ENCODE measurements around the gene IL13.
"Not testable (repeated sequence)": the region's sequence is repeated elsewhere in the genome, so short reads cannot be mapped to it uniquely, and the experiment has no call there.

The IL13 gene

GRCh38 chr5:132657676-132658380 lies at the start of gene IL13:
Gene IL13 (plus strand): TSS chr5:132658173. CDS start chr5:132658187, 14 bp downstream.
- DNase-seq = peak in 1 of 10 donors; percentile 56
- intact Hi-C loops (cut with DNase I) = loop anchor here (10.0 kb wide), 1 partner anchor 207 kb away; the partner anchor contains the start of genes GDF9 and UQCRQ

GRCh38 chr5:132611965-132612364 lies 46.0 kb upstream of the IL13 start:
- intact Hi-C loops (cut with DNase I) = no loop called here
- DNase-seq = no peak

DNA sequence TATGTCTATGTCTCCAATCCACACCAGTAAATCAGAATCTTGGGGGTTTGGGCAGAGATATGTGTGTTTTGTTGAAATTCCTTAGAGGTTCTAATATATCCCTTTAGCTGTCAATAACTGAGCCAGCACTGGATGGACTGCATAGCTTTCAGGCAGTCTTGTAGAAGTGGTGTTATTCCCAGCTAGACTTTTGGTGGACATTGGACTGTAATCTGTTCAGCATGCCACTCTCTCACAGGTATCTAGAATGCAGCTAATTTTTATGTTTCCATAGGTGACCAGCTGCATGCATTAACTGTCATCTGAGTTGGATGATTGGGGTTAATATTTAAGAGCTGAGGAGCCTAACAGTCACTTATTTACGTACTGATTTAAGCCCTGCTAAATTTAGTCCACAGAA lies 45.1 kb upstream of the IL13 start:
- intact Hi-C loops (cut with DNase I) = no loop called here

GRCh38 chr5:132621699-132622098 lies 36.3 kb upstream of the IL13 start:
- DNase-seq = no peak
- intact Hi-C loops (cut with DNase I) = no loop called here

More for the DNA sequence above, 45.1 kb upstream of the IL13 start:
- no peak for DNase-seq

DNA sequence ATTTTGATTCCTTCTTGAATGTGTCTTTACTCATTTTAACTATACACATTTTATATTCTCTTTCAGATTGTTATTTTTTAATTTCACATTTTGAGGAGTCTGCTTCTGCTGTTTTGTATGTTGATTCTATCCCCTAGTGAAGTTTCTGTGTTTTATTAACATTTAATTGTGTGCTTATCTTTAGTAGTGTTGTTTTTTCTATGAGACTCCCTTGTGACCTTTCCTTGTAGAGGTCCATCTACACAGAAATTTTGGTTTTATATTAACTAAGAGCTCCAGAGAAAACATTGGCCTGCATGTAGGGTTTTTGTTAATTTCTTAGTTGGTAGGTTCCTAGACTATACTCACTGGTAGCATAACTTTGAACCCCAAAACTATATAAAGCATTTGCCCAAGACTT lies 35.4 kb upstream of the IL13 start:
- intact Hi-C loops (cut with DNase I) = no loop called here
- no peak for DNase-seq

DNA sequence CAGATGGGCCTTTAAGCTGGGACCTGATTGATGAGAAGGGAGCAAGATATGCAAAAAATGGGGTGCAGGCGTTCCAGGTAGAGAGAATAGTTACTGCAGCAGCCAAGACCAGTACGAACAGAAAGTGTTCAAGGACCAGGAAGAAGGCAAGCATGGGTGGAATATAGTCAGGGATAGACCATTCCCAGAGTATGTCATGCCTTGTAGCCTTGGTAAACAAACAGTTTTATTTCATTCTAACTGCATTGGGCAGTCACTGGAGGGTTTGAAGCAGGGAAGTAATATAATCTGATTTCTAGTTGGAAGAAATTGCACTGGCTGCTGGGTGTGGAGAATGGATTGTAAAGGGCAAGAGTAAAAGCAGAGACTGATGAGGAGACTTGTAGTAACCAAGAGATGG lies 30.5 kb upstream of the IL13 start:
- no peak for DNase-seq
- intact Hi-C loops (cut with DNase I) = no loop called here

- DNase-seq = no peak
- intact Hi-C loops (cut with DNase I) = no loop called here
These were observed 29.2 kb upstream of the IL13 start for GRCh38 chr5:132628814-132629213.

DNA sequence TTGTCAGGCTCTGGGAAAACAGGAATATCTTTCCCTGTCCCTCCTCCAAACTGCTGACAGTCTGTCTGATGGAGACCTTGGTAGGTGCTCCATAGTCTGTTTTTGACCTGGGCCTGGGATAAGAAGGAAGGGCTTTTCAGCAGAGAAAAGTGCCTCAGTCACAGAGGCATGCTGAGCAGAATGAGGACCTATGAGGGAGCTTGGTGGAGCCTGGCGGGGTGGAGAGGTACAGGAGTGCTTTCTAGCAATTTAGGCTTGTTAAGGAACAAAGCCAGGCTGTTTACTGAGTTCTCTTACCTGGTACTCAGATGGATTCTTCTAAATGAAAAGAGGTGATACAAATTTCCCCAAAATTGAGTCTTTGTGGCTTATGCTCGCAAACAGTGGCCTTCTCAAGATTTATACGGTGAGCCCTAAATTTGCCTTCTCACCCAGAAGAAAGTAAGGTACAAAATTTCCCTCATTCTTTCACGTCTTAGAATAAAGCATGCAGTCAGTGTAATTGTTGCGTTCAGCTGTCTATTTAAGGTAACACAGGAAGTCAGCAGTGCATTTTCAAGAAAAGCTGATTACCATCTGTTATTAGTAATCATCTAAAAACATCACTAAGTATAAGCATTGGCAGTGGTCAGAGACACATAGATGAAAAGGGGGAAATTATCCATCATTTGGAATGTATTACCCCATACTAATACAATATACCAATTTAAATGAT lies 28.6 kb upstream of the IL13 start:
- intact Hi-C loops (cut with DNase I) = no loop called here
- DNase-seq = no peak

- DNase-seq; intact Hi-C loops (cut with DNase I): not testable (repeated sequence)
These were observed 24.4 kb upstream of the IL13 start for GRCh38 chr5:132633587-132633986.

DNA sequence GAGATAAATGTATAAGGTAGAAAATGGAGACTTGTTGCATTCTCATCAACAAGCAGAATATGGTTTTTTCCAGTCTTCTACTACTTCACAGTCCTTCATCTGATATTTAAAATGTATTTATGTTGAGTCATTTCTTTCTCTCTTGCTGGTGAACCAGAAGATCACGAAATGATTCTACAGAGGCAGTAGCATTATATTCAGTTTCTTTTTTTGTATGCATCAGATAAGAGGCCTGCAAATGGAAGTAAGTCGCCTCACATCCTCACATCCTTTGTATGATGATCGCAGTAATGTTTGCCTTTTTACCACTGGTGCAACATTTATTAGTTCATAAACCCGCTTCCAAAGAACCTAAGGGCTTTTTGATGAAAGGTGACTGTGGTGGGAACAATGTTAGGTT lies 22.1 kb upstream of the IL13 start:
- intact Hi-C loops (cut with DNase I) = no loop called here
- DNase-seq = no peak

- DNase-seq = no peak
- intact Hi-C loops (cut with DNase I) = no loop called here
These were observed 20.7 kb upstream of the IL13 start for GRCh38 chr5:132637241-132637640.

GRCh38 chr5:132639706-132640130 lies 18.3 kb upstream of the IL13 start:
- DNase-seq = no peak
- intact Hi-C loops (cut with DNase I) = no loop called here

DNA sequence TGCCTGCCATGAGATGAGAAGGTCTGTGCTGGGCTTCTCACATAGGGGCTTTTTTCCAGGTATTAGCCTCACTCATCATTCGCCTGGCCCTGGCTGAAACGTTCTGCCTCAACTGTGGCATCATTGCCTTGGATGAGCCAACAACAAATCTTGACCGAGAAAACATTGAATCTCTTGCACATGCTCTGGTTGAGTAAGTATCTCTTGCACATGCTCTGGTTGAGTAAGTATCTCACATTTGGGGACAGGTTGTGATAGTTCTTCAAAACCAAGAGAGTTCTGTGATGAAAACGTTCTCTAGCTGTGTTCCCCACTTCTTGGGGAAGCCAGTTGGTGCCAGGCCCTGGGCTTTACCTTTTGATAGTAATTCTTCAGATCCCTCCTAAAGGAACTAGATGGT lies 17.4 kb upstream of the IL13 start:
- intact Hi-C loops (cut with DNase I) = no loop called here
- DNase-seq = no peak

DNA sequence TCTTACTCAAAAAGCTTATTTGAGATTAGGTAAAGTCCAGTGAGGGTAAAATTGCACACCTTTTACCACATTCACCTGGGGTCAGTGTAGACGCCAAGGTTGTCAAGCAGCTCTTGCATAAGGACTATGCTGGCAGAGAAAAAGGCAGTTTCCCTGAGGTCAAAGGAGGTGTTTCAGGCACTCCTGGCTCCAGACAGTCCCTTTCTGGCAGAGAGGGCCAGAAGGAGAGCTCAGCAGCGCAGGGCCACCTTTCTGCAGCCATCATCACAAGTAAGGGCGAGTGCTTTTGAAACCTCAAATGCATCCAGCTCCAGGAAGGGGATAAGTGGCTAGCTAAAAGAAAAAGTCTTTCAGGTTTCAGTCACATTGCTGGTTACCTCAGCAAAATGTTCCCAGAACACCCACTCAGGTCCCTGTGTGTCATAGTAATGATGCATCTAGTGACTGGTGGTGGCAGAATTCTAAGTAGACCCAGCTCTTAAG lies 16.7 kb upstream of the IL13 start:
- intact Hi-C loops (cut with DNase I) = no loop called here
- no peak for DNase-seq

- intact Hi-C loops (cut with DNase I) = no loop called here
- no peak for DNase-seq
These were observed 16.1 kb upstream of the IL13 start for GRCh38 chr5:132641841-132642240.

DNA sequence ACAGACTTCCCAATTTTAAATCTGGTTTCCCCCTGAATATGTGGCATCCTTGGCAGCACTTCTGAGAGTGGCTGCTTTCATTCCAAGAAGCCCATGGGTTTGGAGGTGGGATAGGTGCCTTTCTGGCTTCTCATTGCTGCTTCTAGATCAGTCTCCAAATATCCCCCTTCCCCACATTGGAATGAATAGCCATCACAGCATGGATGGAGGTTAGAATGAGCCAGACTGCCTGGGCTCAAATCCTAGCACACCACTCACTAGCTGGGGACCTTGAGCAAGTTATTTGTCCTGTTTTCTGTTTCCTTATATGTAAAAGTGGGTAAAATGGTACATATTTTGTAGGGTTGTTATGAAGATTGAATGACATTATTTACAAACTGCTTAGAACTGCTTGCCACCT lies 13.8 kb upstream of the IL13 start:
- intact Hi-C loops (cut with DNase I) = no loop called here
- DNase-seq = no peak

DNA sequence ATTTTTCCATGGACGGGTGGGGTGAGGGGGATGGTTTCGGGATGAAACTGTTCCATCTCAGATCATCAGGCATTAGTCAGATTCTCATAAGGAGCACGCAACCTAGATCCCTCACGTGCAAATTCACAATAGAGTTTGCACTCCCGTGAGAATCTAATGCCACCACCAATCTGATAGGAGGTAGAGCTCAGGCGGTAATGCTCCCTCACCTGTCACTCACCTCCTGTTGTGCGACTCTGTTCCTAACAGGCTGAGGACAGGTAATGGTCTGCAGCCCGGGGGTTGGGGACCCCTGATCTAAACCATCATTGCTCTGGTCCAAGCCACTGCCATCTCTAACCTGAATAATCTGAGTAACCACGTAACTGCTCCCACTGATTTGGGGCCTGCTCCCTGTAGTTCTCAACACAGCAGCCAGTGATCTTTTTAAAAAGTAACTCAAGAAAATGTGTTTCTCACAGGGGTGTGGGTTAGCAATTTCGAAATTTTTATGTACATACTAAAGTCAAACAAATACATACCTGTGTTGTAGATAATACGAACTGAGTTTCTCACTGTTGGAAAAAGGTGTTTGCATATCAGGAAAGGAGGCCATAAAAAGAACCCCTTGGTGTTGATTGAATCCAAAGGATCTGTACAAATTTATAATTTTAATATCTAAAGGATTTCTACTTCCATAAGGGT lies 11.2 kb upstream of the IL13 start:
- intact Hi-C loops (cut with DNase I) = no loop called here

DNA sequence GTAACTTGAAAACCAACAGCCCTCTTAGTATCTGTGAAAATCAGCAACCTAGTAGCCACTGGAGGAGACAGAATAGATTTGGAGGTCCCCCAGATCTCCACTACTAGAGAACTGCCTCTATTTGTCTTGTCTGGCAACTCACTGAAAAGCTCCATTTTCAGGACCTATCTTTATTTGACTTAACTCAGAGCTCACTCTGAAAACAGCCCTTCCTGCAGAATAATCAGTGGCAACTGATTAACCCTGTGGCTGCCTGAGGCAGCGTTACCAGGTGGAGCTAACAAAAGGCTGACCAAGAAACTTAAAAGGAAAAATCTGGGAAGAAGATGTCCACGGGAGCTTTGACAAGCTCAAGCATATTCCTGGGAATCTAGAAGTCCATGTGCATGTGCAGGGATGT lies 10.5 kb upstream of the IL13 start:
- no peak for DNase-seq

More for the DNA sequence above, 11.2 kb upstream of the IL13 start:
- peak in 1 of 10 donors; percentile 12 for DNase-seq

GRCh38 chr5:132648355-132648754 lies 9.6 kb upstream of the IL13 start:
- intact Hi-C loops (cut with DNase I) = no loop called here
- no peak for DNase-seq

More for the DNA sequence above, 10.5 kb upstream of the IL13 start:
- intact Hi-C loops (cut with DNase I) = no loop called here

GRCh38 chr5:132651838-132652469 lies 6.0 kb upstream of the IL13 start:
- intact Hi-C loops (cut with DNase I) = loop anchor here (10.0 kb wide), 1 partner anchor 213 kb away; the partner anchor contains the start of genes GDF9 and UQCRQ
- no peak for DNase-seq

- peak in 1 of 10 donors; percentile 52 for DNase-seq
- intact Hi-C loops (cut with DNase I) = loop anchor here (10.0 kb wide), 1 partner anchor 211 kb away; the partner anchor contains the start of genes GDF9 and UQCRQ
These were observed 4.3 kb upstream of the IL13 start for GRCh38 chr5:132653716-132654115.

Measured in posterior cingulate gyrus (tissue), 11 donors.